HEK293 (cell line): ENCODE data around the gene BTBD2.
A peak's percentile ranks its signal among the peaks of the same experiment; 100 is the strongest.

Experiments
- CTCF ChIA-PET: fragments of 350-600 bp; formaldehyde crosslinking; extraction: SDS; loops from one replicate; lab custom pipeline; 2021; ENCODE audit warnings: antibody characterized with exemption; lab: Yijun Ruan, JAX
- POLR2A ChIA-PET: fragments of 300-600 bp; formaldehyde crosslinking; extraction: SDS; loops from one replicate; lab custom pipeline; 2020; ENCODE audit warnings: antibody characterized with exemption, inconsistent platforms; lab: Yijun Ruan, JAX
- H3K27ac ChIP-seq: fragments of 200-500 bp; sonication (Bioruptor generic); 2 replicates; pipeline ENCODE4 v1.5.1; 2014; ENCODE audit warnings: low read depth, low read length, control low read depth, inconsistent platforms; ENCODE audit errors: extremely low read depth
- H3K36me3 ChIP-seq, 2 experiments: fragments of 200-500 bp in 1 of 2; sonication (Bioruptor generic) in 1 of 2; 1 replicate in 1 of 2; 2 replicates in 1 of 2; pipeline ENCODE4 v1.5.1; 2014 to 2017; ENCODE audit warnings: inconsistent platforms in 2 of 2, low read length in 2 of 2; ENCODE audit not compliant: control insufficient read depth in 2 of 2, insufficient read depth in 1 of 2
- H3K4me1 ChIP-seq: fragments of 200-500 bp; sonication (Bioruptor generic); 2 replicates; pipeline ENCODE4 v1.5.1; 2014; ENCODE audit warnings: mild to moderate bottlenecking, low read length, inconsistent platforms; ENCODE audit not compliant: control insufficient read depth, insufficient read depth
- H3K4me3 ChIP-seq: 2 replicates; pipeline ENCODE4 v1.5.1; 2011; ENCODE audit warnings: low read depth, mild to moderate bottlenecking, control low read depth, low read length, moderate library complexity
- H3K9me3 ChIP-seq: fragments of 200-500 bp; sonication (Bioruptor generic); 2 replicates; pipeline ENCODE4 v1.5.1; 2014; ENCODE audit warnings: low read depth, low read length, inconsistent platforms; ENCODE audit not compliant: control insufficient read depth, insufficient read depth
- FEZF1 ChIP-seq: fragments of 450-650 bp; formaldehyde crosslinking; IDR thresholded peaks from 2 replicates; pipeline ENCODE4 v1.5.1; 2016; ENCODE audit warnings: missing biosample characterization, missing genetic modification characterization
- HIC1 ChIP-seq: fragments of 450-650 bp; formaldehyde crosslinking; IDR thresholded peaks from 2 replicates; pipeline ENCODE4 v1.5.1; 2016; ENCODE audit warnings: missing biosample characterization, missing genetic modification characterization
- KLF1 ChIP-seq: fragments of 450-650 bp; formaldehyde crosslinking; IDR thresholded peaks from 2 replicates; pipeline ENCODE4 v1.5.1; 2016; ENCODE audit warnings: missing biosample characterization, missing genetic modification characterization
- KLF9 ChIP-seq: fragments of 450-650 bp; formaldehyde crosslinking; IDR thresholded peaks from 2 replicates; pipeline ENCODE4 v1.5.1; 2016; ENCODE audit warnings: missing biosample characterization, missing genetic modification characterization, low read depth
- SCRT1 ChIP-seq: fragments of 450-650 bp; formaldehyde crosslinking; IDR thresholded peaks from 2 replicates; pipeline ENCODE4 v1.5.1; 2016; ENCODE audit warnings: missing biosample characterization, missing genetic modification characterization, borderline replicate concordance
- ZBTB11 ChIP-seq: fragments of 450-650 bp; formaldehyde crosslinking; conservative IDR thresholded peaks from 2 replicates; pipeline ENCODE4 v1.5.1; 2016; ENCODE audit warnings: low read depth, missing biosample characterization, missing genetic modification characterization
- ZBTB20 ChIP-seq: fragments of 450-650 bp; formaldehyde crosslinking; IDR thresholded peaks from 2 replicates; pipeline ENCODE4 v1.5.1; 2016; ENCODE audit warnings: missing biosample characterization, missing genetic modification characterization
- ZFHX2 ChIP-seq: fragments of 450-650 bp; formaldehyde crosslinking; conservative IDR thresholded peaks from 2 replicates; pipeline ENCODE4 v1.5.1; 2016; ENCODE audit warnings: missing biosample characterization, missing genetic modification characterization
- ZIC2 ChIP-seq: fragments of 450-650 bp; formaldehyde crosslinking; IDR thresholded peaks from 2 replicates; pipeline ENCODE4 v1.5.1; 2016; ENCODE audit warnings: missing biosample characterization, missing genetic modification characterization
- ZNF138 ChIP-seq: fragments of 450-650 bp; formaldehyde crosslinking; IDR thresholded peaks from 2 replicates; pipeline ENCODE4 v1.5.1; 2016; ENCODE audit warnings: missing biosample characterization, missing genetic modification characterization, borderline replicate concordance
- ZNF148 ChIP-seq: fragments of 450-650 bp; formaldehyde crosslinking; IDR thresholded peaks from 2 replicates; pipeline ENCODE4 v1.5.0; 2017; ENCODE audit warnings: missing biosample characterization, missing genetic modification characterization, borderline replicate concordance
- ZNF174 ChIP-seq: fragments of 450-650 bp; formaldehyde crosslinking; IDR thresholded peaks from 2 replicates; pipeline ENCODE4 v1.5.0; 2017; ENCODE audit warnings: missing biosample characterization, mild to moderate bottlenecking, missing genetic modification characterization
- ZNF184 ChIP-seq: fragments of 450-650 bp; IDR thresholded peaks from 2 replicates; pipeline ENCODE4 v1.5.1; 2018; ENCODE audit warnings: missing biosample characterization, mild to moderate bottlenecking, missing genetic modification characterization
- ZNF416 ChIP-seq: fragments of 450-650 bp; formaldehyde crosslinking; IDR thresholded peaks from 2 replicates; pipeline ENCODE4 v1.5.1; 2016; ENCODE audit warnings: missing biosample characterization, missing genetic modification characterization
- ZNF501 ChIP-seq: fragments of 450-650 bp; formaldehyde crosslinking; IDR thresholded peaks from 2 replicates; pipeline ENCODE4 v1.5.1; 2016; ENCODE audit warnings: missing biosample characterization, missing genetic modification characterization
- ZNF513 ChIP-seq: fragments of 450-650 bp; IDR thresholded peaks from 2 replicates; pipeline ENCODE4 v1.5.1; 2018; ENCODE audit warnings: missing biosample characterization, missing genetic modification characterization
- ZNF514 ChIP-seq: fragments of 450-650 bp; formaldehyde crosslinking; IDR thresholded peaks from 2 replicates; pipeline ENCODE4 v1.5.1; 2016; ENCODE audit warnings: missing biosample characterization, missing genetic modification characterization
- ZNF664 ChIP-seq: fragments of 450-650 bp; formaldehyde crosslinking; IDR thresholded peaks from 2 replicates; pipeline ENCODE4 v1.5.1; 2016; ENCODE audit warnings: missing biosample characterization, missing genetic modification characterization
- ZNF701 ChIP-seq: fragments of 450-650 bp; formaldehyde crosslinking; IDR thresholded peaks from 2 replicates; pipeline ENCODE4 v1.5.1; 2016; ENCODE audit warnings: missing biosample characterization, missing genetic modification characterization
- ZNF704 ChIP-seq: fragments of 450-650 bp; formaldehyde crosslinking; IDR thresholded peaks from 2 replicates; pipeline ENCODE4 v1.5.1; 2016; ENCODE audit warnings: missing biosample characterization, missing genetic modification characterization
- ZNF747 ChIP-seq: fragments of 450-650 bp; formaldehyde crosslinking; IDR thresholded peaks from 2 replicates; pipeline ENCODE4 v1.5.1; 2016; ENCODE audit warnings: missing biosample characterization, missing genetic modification characterization
- ZNF791 ChIP-seq: fragments of 450-650 bp; formaldehyde crosslinking; IDR thresholded peaks from 2 replicates; pipeline ENCODE4 v1.5.1; 2016; ENCODE audit warnings: missing biosample characterization, missing genetic modification characterization

The BTBD2 gene

GRCh38 chr19:1953037-1953436 lies 62.5 kb downstream of the BTBD2 start:
- CTCF ChIA-PET: no interaction called here
- TF ChIP-seq ZNF791 (tag by site-specific recombination) (no peak), ZNF174 (tag by site-specific recombination) (no peak), ZNF184 (tag by site-specific recombination) (no peak), ZNF138 (tag by site-specific recombination) (no peak), ZNF664 (no peak), ZNF513 (tag by site-specific recombination) (no peak), ZBTB20 (no peak), ZNF704 (tag by site-specific recombination) (no peak), SCRT1 (tag by site-specific recombination) (no peak), KLF9 (no peak)
- POLR2A ChIA-PET: interaction anchor here (0.7 kb wide), 1 partner anchor 186 kb away, joined by 3 read pairs; no protein-coding TSS in a partner anchor
- H3K27ac ChIP-seq: no peak overlapping the region
- no peaks in the 10 kb centered on the region for H3K4me1 ChIP-seq
- H3K36me3 ChIP-seq: peaks cover 3 to 34% of the 10 kb centered on the region in 2 experiments; a peak in 2 of 3 replicates
- no peak overlapping the region for H3K4me3 ChIP-seq
- H3K9me3 ChIP-seq: no peaks in the 10 kb centered on the region

- Histone ChIP-seq H3K27ac (no peak overlapping the region), H3K4me1 (no peaks in the 10 kb centered on the region), H3K4me3 (no peak overlapping the region), H3K36me3 (peaks cover 3 to 34% of the 10 kb centered on the region in 2 experiments; a peak in 2 of 3 replicates), H3K9me3 (no peaks in the 10 kb centered on the region)
- POLR2A ChIA-PET: interaction anchor here (0.7 kb wide), 1 partner anchor 185 kb away, joined by 3 read pairs; no protein-coding TSS in a partner anchor
- CTCF ChIA-PET: interaction anchor here (0.7 kb wide), 1 partner anchor 23 kb away, joined by 3 read pairs; no protein-coding TSS in a partner anchor
- TF ChIP-seq ZNF791 (tag by site-specific recombination) (no peak), KLF1 (tag by site-specific recombination) (0 out of 2 replicates have a peak, but pooled peaks have one; percentile 21), ZFHX2 (tag by site-specific recombination) (no peak), ZBTB11 (tag by site-specific recombination) (no peak), ZIC2 (tag by site-specific recombination) (peak; percentile 61), ZNF747 (tag by site-specific recombination) (no peak), ZNF148 (no peak), ZNF514 (tag by site-specific recombination) (no peak), FEZF1 (no peak), ZNF701 (no peak), HIC1 (tag by site-specific recombination) (no peak), ZNF501 (tag by site-specific recombination) (no peak), ZNF416 (no peak)
These were observed 62.9 kb downstream of the BTBD2 start for GRCh38 chr19:1952635-1953034.
